Panc1 (cell line): ENCODE measurements around the gene TUB. TPM values are rescaled to one million over a fixed set of nuclear protein-coding genes. Genes with fewer than 3 reads are reported as not detected.

ENCODE experiments used
- ATAC-seq: fragments of 200-7000 bp; cut with Tn5 transposase; 2 replicates; pipeline ENCODE4 v1.9.1; 2020; ENCODE audit warnings: mild to moderate bottlenecking, moderate library complexity
- BruUV-seq: library from RNA; stranded (reverse); fragments of 400-500 nt; replicated peaks from 2 replicates; lab custom pipeline; 2021; lab: Mats Ljungman, UMichigan
- CTCF ChIA-PET: fragments of 300-600 bp; sonication (Branson Sonifier 250); formaldehyde crosslinking; loops from one replicate; lab custom pipeline; 2022; ENCODE audit warnings: antibody characterized with exemption; lab: Charles Lee
- POLR2A ChIA-PET: fragments of 300-600 bp; sonication (Branson Sonifier 250); formaldehyde crosslinking; loops from one replicate; lab custom pipeline; 2022; ENCODE audit warnings: antibody characterized with exemption; lab: Charles Lee
- DNase-seq: peaks from one replicate; pipeline ENCODE4 v3.0.0-alpha.2; 2010; ENCODE audit warnings: low read depth, low spot score
- H3K27ac ChIP-seq: 2 replicates; pipeline ENCODE4 v1.5.1; 2011; ENCODE audit warnings: mild to moderate bottlenecking, low read length, inconsistent platforms
- H3K27me3 ChIP-seq: fragments of 200-500 bp; sonication (Bioruptor generic); 2 replicates; pipeline ENCODE4 v1.6.0; 2014; ENCODE audit warnings: low read length, inconsistent platforms; ENCODE audit not compliant: control insufficient read depth, insufficient read depth
- H3K36me3 ChIP-seq: fragments of 200-500 bp; sonication (Bioruptor generic); 2 replicates; pipeline ENCODE4 v1.5.1; 2014; ENCODE audit warnings: inconsistent platforms, mild to moderate bottlenecking, low read length, moderate library complexity; ENCODE audit not compliant: control insufficient read depth, insufficient read depth
- H3K4me1 ChIP-seq: 2 replicates; pipeline ENCODE4 v1.5.1; 2011; ENCODE audit warnings: inconsistent platforms, mild to moderate bottlenecking, low read length, moderate library complexity; ENCODE audit not compliant: control insufficient read depth, insufficient read depth
- H3K4me3 ChIP-seq, 2 experiments: 2 replicates each; pipeline ENCODE4 v1.5.1; 2011 to 2012; ENCODE audit warnings: low read depth in 2 of 2, low read length in 2 of 2, mild to moderate bottlenecking in 2 of 2, inconsistent platforms in 1 of 2, moderate library complexity in 1 of 2
- H3K9me3 ChIP-seq: fragments of 200-500 bp; sonication (Bioruptor generic); 2 replicates; pipeline ENCODE4 v1.5.1; 2014; ENCODE audit warnings: low read depth, mild to moderate bottlenecking, inconsistent platforms, low read length, moderate library complexity; ENCODE audit not compliant: control insufficient read depth, insufficient read depth
- POLR2AphosphoS5 ChIP-seq: IDR thresholded peaks from 2 replicates; pipeline ENCODE4 v1.6.1; 2012; ENCODE audit warnings: mild to moderate bottlenecking, low read depth, low read length, moderate library complexity
- SIN3A ChIP-seq: IDR thresholded peaks from 2 replicates; pipeline ENCODE4 v1.6.1; 2012; ENCODE audit warnings: low read depth, mild to moderate bottlenecking, low read length, moderate library complexity, borderline replicate concordance; ENCODE audit not compliant: insufficient read depth
- TCF7L2 ChIP-seq: IDR thresholded peaks from 2 replicates; pipeline ENCODE4 v1.6.1; 2011; ENCODE audit warnings: mild to moderate bottlenecking, low read depth, low read length, inconsistent platforms
- in situ Hi-C: cut with HindIII; loops from 2 replicates; pipeline ENCODE4 v1.10.0; 2016; ENCODE audit warnings: low sequenced_read_pairs, low pct_unique_long_range_greater_than_20kb
- intact Hi-C: fragments of 100-400 bp; cut with micrococcal nuclease; formaldehyde crosslinking; loops from one replicate; pipeline ENCODE4 v1.10.0; 2022; ENCODE audit not compliant: unreplicated experiment
- total RNA-seq: library from RNA; stranded (reverse); gene quantifications from one replicate; pipeline ENCODE4 v1.2.1, GENCODE V29; 2021; ENCODE audit not compliant: unreplicated experiment
- TF ChIP-seq, protein P1 (sequence below), 2 experiments: IDR thresholded peaks; 2 replicates each; pipeline ENCODE4 v1.6.1; 2011 to 2012; ENCODE audit warnings: low read depth in 2 of 2, control low read depth in 1 of 2, low read length in 1 of 2, mild to moderate bottlenecking in 1 of 2, moderate library complexity in 1 of 2; ENCODE audit not compliant: insufficient read depth in 1 of 2
- TF ChIP-seq, protein P2 (sequence below): fragments of 450-650 bp; IDR thresholded peaks from 2 replicates; pipeline ENCODE4 v1.5.1; 2017; ENCODE audit warnings: mild to moderate bottlenecking

Gene TUB
- total RNA-seq, 1 experiment from 2014 or later = 4.3 TPM

DNA sequence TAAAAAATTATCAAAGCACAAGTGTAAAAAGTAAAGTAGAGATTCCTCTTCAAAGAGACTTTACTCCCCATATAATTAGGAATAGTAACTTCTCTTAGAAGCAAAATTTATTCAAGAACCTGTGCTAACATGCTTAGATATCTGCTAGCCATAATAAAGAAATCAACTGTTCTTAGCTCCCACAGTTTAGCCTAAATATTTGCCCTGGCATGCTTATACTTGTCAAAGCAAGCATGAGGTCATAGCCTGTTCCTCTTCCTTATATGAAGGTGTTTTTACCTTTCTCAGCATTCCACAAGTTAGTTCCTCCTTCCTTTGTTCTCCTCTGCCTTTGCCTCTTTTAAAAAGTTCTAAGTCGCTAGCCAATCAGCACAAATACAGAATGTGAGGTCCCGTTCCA lies 57.5 kb downstream of the TUB start:
- intact Hi-C loops = no loop called here
- TF ChIP-seq TCF7L2 = no peak
- TF ChIP-seq, protein P1, sequence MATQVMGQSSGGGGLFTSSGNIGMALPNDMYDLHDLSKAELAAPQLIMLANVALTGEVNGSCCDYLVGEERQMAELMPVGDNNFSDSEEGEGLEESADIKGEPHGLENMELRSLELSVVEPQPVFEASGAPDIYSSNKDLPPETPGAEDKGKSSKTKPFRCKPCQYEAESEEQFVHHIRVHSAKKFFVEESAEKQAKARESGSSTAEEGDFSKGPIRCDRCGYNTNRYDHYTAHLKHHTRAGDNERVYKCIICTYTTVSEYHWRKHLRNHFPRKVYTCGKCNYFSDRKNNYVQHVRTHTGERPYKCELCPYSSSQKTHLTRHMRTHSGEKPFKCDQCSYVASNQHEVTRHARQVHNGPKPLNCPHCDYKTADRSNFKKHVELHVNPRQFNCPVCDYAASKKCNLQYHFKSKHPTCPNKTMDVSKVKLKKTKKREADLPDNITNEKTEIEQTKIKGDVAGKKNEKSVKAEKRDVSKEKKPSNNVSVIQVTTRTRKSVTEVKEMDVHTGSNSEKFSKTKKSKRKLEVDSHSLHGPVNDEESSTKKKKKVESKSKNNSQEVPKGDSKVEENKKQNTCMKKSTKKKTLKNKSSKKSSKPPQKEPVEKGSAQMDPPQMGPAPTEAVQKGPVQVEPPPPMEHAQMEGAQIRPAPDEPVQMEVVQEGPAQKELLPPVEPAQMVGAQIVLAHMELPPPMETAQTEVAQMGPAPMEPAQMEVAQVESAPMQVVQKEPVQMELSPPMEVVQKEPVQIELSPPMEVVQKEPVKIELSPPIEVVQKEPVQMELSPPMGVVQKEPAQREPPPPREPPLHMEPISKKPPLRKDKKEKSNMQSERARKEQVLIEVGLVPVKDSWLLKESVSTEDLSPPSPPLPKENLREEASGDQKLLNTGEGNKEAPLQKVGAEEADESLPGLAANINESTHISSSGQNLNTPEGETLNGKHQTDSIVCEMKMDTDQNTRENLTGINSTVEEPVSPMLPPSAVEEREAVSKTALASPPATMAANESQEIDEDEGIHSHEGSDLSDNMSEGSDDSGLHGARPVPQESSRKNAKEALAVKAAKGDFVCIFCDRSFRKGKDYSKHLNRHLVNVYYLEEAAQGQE (IDR thresholded peaks at IDR 0.05; ENCODE audit: insufficient read depth in 1 of 2, low read depth in 2 of 2, low read length in 1 of 2) = no peak
- TF ChIP-seq, protein P2, sequence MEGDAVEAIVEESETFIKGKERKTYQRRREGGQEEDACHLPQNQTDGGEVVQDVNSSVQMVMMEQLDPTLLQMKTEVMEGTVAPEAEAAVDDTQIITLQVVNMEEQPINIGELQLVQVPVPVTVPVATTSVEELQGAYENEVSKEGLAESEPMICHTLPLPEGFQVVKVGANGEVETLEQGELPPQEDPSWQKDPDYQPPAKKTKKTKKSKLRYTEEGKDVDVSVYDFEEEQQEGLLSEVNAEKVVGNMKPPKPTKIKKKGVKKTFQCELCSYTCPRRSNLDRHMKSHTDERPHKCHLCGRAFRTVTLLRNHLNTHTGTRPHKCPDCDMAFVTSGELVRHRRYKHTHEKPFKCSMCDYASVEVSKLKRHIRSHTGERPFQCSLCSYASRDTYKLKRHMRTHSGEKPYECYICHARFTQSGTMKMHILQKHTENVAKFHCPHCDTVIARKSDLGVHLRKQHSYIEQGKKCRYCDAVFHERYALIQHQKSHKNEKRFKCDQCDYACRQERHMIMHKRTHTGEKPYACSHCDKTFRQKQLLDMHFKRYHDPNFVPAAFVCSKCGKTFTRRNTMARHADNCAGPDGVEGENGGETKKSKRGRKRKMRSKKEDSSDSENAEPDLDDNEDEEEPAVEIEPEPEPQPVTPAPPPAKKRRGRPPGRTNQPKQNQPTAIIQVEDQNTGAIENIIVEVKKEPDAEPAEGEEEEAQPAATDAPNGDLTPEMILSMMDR = no peak
- no peak for TF ChIP-seq POLR2AphosphoS5
- H3K4me1 ChIP-seq = no peaks in the 10 kb centered on the region
- H3K27ac ChIP-seq = no peak overlapping the region
- ATAC-seq = no peak
- BruUV-seq = no TSS peak
- no peaks in the 10 kb centered on the region for H3K27me3 ChIP-seq
- no peak overlapping the region for H3K4me3 ChIP-seq
- DNase-seq = no peak
- CTCF ChIA-PET = interaction anchor here (0.6 kb wide), 1 partner anchor 119 kb away, joined by 5 read pairs; no protein-coding TSS in a partner anchor
- in situ Hi-C loops = no loop called here
- POLR2A ChIA-PET = interaction anchor here (0.5 to 0.7 kb wide), 3 partner anchors 12 to 456 kb away, joined by 3 to 13 read pairs (median 11); no protein-coding TSS in a partner anchor
- H3K9me3 ChIP-seq = no peaks in the 10 kb centered on the region
- no peaks in the 10 kb centered on the region for H3K36me3 ChIP-seq

DNA sequence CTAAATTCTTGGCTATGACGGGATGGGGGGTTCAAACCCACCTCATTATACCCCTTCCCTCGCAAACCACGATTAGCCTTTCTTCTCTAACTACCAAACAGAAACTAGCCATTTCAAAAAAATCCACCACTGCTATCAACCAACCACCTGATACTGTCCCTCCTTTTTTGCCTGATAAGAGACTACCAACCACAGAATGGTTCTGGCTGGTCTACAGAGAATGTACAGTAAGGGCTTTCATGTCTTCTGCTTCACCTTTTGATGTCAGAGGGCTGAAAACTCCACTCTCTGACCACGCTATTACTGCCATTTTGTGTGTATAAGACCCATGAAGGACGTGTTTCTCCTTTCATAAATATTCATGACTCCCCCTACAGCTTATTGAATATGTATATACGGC lies 68.7 kb downstream of the TUB start:
- no peak for ATAC-seq
- Histone ChIP-seq H3K9me3 (no peaks in the 10 kb centered on the region), H3K4me1 (no peaks in the 10 kb centered on the region), H3K27ac (no peak overlapping the region), H3K27me3 (peaks cover 25% of the 10 kb centered on the region), H3K4me3 (no peak overlapping the region), H3K36me3 (no peaks in the 10 kb centered on the region)
- ChIA-PET CTCF (interaction anchor here (0.6 kb wide), 1 partner anchor 131 kb away, joined by 5 read pairs; no protein-coding TSS in a partner anchor), POLR2A (no interaction called here)
- TF ChIP-seq TCF7L2 = no peak
- no peak for TF ChIP-seq SIN3A
- TF ChIP-seq, protein P1 (IDR thresholded peaks at IDR 0.05; ENCODE audit: insufficient read depth in 1 of 2, low read depth in 2 of 2, low read length in 1 of 2) = no peak
- TF ChIP-seq, protein P2 = no peak
- TF ChIP-seq POLR2AphosphoS5 = no peak
- intact Hi-C loops (no loop called here), in situ Hi-C loops (no loop called here)
- no peak for DNase-seq
- BruUV-seq = no TSS peak

Other genes starting within 250 kb of the TUB start
- not detected for gene OR10A6, start 149.9 kb upstream of the TUB start, total RNA-seq
- not detected for gene OR10A3, start 139.5 kb upstream of the TUB start, total RNA-seq
- not detected for gene NLRP10, start 115.8 kb upstream of the TUB start, total RNA-seq
- gene EIF3F, start 93.9 kb upstream of the TUB start, total RNA-seq = 387 TPM
- 4.2 TPM for gene RIC3, start 87.8 kb downstream of the TUB start, total RNA-seq
- gene LMO1, start 182.7 kb downstream of the TUB start, total RNA-seq = not detected